ENCODE measurements around the gene FADS2.

DNA sequence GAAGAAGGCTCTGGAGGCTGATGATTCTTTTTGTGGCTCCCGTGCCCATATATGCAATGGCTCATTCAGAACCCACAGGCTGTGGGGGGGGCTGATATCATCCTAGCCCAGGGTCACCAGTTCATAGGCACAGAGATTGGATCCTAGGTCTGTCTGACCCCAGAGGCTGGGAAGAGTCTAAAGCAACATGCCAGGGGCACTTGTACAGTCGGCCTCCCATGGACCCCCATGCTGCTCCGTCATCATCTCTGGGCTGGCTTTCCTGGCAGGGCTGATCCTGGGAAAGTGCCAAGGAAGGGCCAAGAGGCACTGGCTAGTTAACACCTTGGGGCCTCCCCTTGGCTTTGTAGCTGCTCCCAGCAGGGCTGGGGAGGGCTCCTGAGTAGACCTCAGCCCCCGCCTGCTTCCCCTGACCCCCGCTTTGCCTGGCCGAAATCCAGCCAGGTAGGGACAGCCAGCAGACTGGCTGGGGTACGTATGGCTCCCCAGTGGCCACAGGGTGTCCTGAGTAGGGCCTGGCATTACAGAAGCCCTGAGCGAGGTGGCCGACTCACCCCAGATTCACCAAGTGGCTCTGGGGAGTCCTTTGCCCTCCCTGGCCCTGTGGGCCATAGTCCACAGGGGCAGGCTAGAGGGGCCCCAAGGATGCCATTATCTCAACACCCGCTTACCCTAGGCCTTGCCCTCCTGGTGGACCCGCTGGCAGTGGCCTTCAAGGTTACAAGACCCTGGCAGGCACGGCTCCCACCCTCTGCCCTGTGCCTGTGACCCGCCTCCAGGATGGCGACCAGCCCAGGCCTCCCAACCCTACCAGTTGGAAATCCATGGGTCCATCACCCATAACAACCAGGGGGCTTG lies 40.7 kb downstream of the FADS2 start:
- TF ChIP-seq SUZ12 (IDR thresholded peaks at IDR 0.05) (no peak), BHLHE40 (IDR thresholded peaks at IDR 0.05; ENCODE audit: borderline replicate concordance) (no peak), LEF1 (IDR thresholded peaks at IDR 0.05; ENCODE audit: borderline replicate concordance) (no peak), ZNF384 (IDR thresholded peaks at IDR 0.05) (no peak), FOXM1 (IDR thresholded peaks at IDR 0.05; ENCODE audit: borderline replicate concordance) (no peak), SP1 (IDR thresholded peaks at IDR 0.05) (no peak)
- TF ChIP-seq, protein P1, sequence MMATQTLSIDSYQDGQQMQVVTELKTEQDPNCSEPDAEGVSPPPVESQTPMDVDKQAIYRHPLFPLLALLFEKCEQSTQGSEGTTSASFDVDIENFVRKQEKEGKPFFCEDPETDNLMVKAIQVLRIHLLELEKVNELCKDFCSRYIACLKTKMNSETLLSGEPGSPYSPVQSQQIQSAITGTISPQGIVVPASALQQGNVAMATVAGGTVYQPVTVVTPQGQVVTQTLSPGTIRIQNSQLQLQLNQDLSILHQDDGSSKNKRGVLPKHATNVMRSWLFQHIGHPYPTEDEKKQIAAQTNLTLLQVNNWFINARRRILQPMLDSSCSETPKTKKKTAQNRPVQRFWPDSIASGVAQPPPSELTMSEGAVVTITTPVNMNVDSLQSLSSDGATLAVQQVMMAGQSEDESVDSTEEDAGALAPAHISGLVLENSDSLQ (IDR thresholded peaks at IDR 0.05) = no peak

Measured in HEK293T (cell line).